Fibroblast of gingiva (primary cell): ENCODE results near the gene COPZ2.
A peak's percentile ranks its signal among the peaks of the same experiment; 100 is the strongest.
"Not testable (repeated sequence)": the region's sequence is repeated elsewhere in the genome, so short reads cannot be mapped to it uniquely, and the experiment has no call there.

Experiments used
- DNase-seq: peaks from one replicate; pipeline ENCODE4 v3.0.0-alpha.2; 2011; ENCODE audit warnings: low read depth

Gene COPZ2, protein sequence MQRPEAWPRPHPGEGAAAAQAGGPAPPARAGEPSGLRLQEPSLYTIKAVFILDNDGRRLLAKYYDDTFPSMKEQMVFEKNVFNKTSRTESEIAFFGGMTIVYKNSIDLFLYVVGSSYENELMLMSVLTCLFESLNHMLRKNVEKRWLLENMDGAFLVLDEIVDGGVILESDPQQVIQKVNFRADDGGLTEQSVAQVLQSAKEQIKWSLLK

DNA sequence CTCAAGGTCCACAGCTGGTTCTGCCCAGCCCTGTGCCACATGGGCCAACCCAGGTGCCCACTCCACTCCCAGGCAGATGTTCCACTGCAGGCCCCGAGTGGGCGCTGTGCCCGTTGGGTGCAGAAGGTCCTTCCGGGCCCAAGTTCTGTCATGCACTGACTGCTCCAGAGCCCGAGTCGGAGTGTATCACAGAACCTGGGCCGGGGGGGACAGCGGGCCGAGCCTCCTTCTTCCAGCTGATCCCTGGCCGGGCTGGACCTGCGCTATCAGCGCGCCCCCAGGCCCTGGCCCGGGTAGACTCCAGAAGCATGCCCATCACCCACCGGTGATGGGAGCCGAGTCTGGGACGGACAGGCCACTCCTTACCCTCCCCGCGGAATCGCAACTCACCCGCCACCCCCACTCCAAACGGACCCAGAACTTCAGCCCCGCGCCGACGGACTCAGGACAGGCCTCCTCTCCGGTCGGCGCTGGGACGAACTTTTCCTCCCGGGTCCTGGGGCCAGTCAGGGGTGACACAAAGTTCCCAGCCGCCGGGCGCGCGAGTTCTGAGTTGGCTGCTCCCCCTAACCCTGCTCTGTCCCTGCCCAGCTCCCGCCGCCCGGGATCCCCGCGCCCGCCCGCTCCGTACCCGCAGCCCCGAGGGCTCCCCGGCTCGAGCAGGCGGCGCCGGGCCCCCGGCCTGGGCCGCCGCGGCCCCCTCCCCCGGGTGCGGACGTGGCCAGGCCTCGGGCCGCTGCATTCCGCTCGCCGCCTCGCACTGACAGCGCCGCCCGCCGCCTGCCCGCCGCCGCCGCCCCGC lies at the start of gene COPZ2:
Gene COPZ2 (minus strand): TSS at position 762 of the 802 bp plus-strand sequence. CDS start 20 bp downstream, at position 742.
- peak; percentile 68 for DNase-seq

DNA sequence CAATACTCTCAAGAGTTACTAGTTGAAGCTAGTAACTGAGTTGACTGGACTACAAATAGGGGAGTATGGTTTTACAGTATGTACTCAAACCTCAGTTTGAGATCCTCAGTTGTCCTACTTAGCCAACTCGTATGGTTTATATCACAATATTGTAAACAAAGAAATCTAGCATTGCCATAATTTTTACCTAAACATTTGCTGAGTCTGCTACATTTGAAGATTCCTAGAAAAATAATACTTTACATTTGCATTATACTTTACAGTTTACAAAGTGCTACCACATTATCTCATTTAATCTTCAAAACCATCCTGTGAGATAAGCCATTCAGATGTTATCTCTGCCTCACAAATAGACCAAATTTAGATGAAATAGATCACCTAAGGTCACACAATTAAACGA lies 47.3 kb upstream of the COPZ2 start:
- no peak for DNase-seq

DNA sequence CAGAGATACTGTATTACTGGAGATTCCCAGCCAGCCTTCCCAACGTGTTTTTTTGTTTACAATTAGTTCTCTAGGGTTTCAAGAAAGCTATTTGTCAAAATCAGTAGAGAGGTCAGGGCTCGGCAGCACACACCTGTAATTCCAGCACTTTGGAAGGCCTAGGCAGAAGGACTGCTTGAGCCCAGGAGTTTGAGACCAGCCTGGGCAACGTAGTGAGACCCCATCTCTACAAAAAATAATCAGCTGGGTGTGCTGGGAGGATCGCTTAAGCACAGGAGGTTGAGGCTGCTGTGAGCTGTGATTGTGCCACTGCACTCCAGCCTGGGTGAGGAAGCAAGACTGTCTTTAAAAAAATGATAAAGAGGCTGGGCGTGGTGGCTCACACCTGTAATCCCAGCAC lies 44.3 kb upstream of the COPZ2 start:
- no peak for DNase-seq

DNA sequence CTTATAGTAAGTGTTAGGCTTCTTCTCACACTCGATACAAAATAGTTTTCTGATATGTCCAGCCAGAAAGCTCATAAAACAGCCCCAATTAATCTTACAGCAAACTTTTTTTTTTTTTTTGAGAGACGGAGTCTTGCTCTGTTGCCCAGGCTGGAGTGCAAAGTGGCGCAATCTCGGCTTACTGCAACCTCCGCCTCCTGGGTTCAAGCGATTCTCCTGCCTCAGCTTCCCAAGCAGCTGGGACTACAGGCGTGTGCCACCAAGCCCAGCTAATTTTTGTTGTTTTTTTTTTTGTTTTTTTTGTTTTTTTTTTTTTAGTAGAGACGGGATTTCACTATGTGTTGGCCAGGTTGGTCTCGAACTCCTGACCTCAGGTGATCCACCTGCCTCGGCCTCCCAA lies 39.6 kb upstream of the COPZ2 start:
- not testable (repeated sequence) for DNase-seq

DNA sequence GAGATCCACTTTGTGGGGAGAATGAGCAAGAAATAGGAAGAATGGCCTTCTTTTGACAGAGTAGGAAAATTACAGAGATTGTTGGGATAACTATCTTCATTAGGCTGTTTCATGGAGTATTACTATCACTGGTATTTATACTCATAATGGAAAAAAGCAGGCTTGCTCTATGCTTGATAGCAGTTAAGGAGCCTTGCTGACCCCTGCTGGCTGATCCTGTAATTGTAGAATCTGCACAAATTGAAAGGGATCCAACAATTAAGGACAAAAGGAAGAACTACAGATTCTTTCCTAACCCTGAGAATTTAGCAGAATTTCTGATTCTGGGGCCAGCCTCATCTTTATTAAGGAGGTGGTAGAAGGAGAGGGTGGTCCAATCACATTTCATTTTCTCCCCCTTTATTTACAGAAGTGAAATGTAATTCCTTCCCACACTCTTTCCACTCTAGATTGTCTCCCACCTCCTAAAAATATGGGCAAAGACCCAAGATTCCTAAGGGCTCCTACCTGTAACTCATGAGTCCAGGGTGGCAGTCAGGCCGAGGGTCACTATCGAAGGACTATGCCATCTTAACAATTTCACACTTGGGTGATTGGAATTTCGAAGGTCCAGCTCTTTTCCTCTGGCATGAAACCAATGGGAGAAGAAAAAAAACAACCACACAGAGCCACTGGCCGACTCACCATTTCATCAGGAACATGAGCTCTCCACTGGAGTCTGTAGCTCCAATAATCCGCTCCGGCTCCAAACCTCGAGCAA lies 36.9 kb upstream of the COPZ2 start:
- DNase-seq, result peak; percentile 81

DNA sequence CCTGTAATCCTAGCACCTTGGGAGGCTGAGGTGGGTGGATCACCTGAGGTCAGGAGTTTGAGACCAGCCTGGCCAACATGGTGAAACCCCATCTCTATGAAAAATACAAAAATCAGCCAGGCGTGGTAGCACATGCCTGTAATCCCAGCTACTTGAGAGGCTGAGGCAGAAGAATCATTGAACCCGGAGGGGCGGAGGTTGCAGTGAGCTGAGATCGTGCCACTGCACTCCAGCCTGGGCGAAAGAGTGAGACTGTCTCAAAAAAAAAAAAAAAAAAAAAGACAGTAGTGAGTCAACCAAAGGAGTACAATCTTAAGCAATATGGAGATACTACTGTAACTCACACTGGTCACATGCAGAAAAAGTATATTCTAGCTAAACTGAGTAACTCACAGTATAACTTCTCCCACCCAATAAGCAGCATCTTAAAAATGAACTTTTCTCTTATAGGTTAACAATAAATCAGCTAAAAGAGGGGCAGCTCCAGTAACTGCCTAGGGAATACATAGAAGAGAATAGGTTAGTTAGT lies 36.0 kb upstream of the COPZ2 start:
- DNase-seq, result not testable (repeated sequence)

DNA sequence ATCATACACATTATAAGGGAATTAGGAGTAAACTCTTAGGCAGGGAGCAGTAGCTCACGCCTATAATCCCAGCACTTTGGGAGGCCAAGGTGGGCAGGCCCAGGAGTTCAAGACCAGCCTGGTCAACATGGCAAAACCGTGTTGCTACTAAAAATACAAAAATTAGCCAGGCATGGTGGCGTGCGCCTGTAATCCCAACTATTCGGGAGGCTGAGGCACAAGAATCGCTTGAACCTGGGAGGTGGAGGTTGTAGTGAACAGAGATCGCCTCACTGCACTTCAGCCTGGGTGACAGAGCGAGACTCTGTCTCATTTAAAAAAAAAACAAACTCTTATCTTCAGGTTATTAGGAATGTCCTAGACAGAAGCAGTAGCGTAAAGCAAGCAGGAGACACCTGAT lies 35.2 kb upstream of the COPZ2 start:
- DNase-seq, result not testable (repeated sequence)

DNA sequence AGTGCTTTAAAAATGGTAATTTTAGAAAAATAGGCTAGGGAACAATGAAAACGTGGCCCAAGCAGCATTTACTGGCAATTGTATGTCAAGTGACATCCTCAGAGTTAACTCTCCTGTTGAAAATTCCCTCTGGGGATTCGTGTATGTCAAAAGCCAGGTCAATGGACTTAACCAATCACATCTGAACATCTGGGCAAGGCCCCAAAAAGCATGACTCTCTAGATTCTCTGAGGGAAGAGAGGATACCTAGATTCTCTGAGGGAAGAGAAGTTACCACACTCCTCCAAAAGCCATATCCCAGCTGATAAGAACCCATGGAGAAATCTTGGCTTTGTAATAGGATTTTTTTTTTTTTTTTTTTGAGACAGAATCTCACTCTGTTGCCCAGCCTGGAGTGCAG lies 34.1 kb upstream of the COPZ2 start:
- DNase-seq, result peak; percentile 81

DNA sequence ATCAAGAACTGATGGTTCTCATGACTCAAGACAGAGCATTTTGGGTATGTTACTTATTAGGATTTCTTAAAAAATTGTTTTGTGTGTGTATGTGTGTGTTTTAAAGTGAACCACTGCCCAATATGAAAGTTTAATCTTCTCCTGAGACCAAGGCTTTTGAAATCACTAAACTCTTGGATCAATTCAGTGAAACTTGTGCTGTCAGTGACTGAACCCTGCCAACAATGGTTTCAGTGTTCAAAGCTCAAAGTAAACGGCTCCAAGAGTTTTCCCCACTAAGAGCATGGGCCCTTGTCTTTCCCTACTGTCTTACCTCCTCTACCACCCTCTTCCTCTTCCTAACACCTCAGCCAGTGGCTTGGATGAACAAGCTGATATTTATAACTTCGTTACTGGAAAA lies 32.6 kb upstream of the COPZ2 start:
- no peak for DNase-seq

DNA sequence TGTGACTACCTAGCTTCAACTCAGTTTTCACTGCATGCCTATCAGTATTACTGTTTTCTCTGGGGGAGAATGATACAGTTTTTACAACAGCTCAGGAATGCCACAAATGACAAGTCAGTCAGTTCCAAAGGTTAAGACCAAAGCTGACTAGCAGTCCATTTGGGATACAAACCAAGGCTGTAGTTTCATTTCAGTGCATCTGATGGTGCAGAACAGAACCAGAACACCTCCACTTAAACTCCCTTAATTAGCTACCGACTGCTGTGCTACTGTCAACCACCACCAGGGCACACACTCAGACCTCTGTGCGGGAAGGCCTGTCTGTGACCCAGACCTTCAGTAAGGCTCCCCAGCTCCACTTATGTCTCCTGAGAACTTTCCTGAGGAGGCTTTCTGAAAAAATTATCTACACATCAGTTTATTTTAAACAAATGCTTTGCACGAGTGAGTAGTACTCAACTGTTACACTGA lies 30.9 kb upstream of the COPZ2 start:
- DNase-seq, result no peak

DNA sequence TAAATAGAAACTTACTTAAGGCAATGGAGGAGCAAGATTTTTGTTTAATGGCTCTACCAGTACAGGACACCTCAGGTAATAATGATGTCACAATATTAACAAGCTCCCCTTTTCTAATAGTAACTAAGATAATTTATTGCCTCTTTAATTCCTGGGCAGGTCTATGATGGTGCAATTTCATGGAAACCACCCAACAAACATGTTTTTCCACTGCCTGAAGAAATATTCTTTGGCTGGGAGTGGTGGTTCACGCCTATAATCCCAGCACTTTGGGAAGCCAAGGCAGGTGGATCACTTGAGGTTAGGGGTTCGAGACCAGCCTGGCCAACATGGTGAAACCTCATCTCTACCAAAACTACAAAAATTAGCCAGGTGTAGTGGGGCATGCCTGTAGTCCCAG lies 30.2 kb upstream of the COPZ2 start:
- not testable (repeated sequence) for DNase-seq

DNA sequence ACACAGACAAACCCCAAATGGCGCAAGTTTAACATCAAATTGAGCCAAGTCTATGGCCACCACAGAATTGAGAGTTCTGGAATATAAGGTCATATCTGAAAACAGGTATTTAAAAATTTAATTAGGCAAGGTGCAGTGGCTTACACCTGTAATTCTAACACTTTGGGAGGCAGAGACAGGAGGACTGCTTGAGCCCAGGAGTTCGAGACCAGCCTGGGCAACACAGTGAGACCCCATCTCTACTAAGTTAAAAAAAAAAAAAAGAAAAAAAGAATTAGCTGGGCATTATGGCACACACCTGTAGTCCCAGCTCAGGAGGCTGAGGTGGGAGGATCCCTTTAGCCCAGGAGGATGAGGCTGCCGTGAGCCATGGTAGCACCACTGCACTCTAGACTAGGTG lies 29.6 kb upstream of the COPZ2 start:
- no peak for DNase-seq

DNA sequence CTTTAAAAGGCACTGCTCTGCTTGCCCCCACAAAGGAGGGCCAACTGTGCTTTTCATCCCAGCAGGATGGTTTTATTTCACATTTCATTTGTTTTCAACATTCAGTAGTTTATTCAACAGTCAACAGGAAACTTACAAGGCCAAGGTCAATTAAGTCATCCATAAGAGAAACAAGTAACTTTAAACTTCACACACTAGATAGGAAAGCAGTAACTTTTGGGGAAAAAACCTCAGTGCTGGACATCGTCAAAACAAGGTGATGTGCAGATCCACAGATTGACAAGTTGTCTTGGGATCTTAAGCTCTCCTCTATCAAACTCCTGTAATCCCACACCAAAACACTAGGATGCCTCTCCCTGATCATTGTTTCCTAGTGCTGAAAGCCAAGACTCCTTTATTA lies 29.1 kb upstream of the COPZ2 start:
- DNase-seq, result no peak

DNA sequence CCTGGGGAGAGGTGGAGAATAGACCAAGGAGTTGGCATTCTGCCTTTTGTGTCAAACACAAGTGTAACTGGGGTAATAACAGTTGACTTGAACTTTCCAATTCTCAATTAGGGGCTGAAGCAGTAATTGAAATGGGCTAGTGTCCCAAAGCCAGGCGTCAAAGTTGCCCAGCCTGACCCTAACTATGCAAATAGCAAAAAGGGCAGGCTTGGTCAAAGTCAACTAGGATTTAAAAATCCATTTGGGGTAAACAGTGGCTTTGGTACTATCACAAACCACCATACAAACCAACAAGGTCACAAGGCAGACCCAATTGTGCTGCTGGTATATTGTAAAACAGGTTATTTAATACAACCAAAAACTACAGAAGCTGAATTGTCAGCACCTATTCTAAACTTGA lies 28.6 kb upstream of the COPZ2 start:
- DNase-seq, result no peak

DNA sequence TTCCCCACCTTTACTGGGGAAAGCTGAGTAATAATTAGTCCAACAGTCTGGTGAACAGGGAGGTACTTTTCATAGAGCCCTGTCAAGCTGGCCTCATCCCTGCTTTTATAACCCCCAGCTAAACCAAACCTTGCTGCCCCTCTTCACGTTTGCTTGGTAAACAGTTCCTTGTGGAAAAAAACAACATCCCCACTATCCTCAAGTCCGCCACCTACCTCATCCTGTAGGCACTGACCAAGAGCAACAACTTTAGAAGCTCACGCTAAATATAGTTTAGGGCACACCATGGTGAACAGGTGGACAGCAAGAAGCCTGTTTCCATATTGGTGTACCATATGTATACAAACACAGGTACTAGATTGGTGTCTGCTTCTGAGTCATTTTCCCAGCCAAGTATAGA lies 27.0 kb upstream of the COPZ2 start:
- DNase-seq, result no peak

DNA sequence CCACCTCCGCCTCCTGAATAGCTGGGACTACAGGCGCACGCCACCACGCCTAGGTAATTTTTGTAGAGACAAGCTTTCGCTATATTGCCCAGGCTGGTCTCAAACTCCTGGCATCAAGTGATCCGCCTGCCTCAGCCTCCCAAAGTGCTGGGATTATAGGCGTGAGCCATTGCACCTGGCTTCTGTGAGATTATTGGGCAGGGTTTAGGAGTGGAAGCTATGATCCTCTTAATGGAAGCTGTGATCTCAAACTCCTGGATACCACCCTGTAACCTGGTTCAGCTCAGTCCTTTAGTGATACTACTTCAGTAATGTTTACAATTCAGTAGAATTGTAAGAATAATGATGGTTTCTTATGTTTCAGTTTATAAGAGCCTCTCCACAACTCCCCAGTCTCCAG lies 24.7 kb upstream of the COPZ2 start:
- no peak for DNase-seq

DNA sequence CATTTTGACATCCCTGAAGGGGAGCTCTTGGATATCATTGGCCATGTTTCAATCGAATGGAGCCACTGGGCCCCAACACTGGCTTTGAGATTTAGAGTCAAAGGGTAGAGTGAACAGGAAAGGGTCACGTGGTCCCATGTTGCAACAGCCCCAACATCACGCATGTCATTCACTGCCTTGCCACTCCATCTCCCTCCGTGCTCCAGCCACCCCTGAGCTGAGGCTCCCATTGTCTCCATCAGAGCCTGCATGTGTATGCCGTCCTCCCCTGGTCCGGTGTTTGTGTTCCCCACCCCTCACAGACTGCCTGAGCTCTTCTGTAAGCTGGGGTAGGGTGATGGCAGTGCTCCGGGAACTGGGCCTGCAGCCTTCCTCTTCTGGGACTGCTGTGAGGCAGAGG lies 22.7 kb upstream of the COPZ2 start:
- DNase-seq, result no peak

DNA sequence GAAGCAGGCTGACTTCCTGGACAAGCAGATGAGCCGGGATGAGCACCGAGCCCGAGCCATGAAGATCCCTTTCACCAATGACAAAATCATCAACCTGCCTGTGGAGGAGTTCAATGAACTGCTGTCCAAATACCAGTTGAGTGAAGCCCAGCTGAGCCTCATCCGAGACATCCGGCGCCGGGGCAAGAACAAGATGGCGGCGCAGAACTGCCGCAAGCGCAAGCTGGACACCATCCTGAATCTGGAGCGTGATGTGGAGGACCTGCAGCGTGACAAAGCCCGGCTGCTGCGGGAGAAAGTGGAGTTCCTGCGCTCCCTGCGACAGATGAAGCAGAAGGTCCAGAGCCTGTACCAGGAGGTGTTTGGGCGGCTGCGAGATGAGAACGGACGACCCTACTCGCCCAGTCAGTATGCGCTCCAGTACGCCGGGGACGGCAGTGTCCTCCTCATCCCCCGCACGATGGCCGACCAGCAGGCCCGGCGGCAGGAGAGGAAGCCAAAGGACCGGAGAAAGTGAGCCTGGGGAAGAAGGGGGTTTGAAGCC lies 21.6 kb upstream of the COPZ2 start:
- no peak for DNase-seq

DNA sequence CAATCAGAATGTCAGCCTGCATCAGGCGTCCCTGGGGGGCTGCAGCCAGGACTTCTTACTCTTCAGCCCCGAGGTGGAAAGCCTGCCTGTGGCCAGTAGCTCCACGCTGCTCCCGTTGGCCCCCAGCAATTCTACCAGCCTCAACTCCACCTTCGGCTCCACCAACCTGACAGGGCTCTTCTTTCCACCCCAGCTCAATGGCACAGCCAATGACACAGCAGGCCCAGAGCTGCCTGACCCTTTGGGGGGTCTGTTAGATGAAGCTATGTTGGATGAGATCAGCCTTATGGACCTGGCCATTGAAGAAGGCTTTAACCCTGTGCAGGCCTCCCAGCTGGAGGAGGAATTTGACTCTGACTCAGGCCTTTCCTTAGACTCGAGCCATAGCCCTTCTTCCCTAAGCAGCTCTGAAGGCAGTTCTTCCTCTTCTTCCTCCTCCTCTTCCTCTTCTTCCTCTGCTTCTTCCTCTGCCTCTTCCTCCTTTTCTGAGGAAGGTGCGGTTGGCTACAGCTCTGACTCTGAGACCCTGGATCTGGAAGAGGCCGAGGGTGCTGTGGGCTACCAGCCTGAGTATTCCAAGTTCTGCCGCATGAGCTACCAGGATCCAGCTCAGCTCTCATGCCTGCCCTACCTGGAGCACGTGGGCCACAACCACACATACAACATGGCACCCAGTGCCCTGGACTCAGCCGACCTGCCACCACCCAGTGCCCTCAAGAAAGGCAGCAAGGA lies 21.0 kb upstream of the COPZ2 start:
- DNase-seq, result no peak

DNA sequence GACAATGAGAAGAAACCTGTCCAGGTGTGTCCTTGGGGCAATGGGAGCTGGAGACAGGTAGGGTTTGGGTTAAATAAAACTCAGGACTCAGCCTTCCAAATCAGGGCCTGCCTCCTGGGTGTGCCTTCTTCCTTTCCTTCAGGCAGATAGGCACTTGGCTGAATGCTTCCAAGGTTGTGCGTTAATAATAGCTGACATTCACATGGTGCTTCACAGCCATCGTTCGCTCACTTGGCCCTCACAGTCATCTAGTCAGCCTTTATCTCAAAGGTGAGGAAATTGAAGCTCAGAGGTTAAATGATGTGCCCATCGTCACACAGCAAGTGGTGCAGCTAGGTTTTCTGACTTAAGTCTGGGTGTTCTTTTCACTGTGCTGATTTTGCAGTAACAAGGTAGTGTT lies 20.0 kb upstream of the COPZ2 start:
- no peak for DNase-seq

DNA sequence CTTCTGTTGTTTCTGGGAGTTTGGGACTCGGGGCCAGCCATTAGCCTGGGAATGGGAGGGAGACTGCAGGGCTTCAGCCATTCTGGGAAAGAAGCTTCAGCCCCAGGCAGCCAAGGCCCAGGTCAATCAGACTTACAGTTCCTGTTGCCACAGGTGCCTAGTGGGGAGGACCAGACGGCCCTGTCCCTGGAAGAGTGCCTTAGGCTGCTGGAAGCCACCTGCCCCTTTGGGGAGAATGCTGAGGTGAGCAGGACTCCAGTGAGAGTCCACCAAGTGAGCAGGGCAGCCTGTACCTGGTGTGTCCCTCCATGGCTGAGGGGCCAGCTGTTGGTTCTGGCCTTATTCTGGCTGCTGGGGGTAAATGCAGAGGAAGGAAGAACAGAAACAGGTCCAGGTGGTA lies 19.3 kb upstream of the COPZ2 start:
- DNase-seq, result no peak
